Measurements from ENCODE around the gene METTL24.

DNA sequence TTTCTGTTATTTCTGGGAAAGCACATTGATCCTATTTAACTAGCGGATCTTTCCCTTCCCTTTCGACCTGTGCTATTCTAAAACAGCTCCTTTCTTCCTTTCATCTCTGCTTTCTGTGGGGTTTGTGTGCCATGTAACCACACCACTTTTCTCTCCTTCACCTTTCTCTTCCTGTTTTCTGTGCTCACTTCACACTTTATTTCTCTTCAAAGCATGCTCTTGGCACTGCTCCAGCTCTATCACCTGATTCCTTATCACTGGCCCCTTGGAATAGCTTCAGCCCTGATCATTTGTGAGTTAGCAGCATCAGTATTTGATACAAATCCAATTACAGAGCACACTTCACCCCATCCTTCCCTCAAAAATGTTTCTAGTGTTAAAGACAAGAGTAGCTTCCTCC is 8.1 kb upstream of the METTL24 start:
- no peak for TF ChIP-seq CTCF (IDR thresholded peaks at IDR 0.05; ENCODE audit: low read length)
- TF ChIP-seq EZH2 (IDR thresholded peaks at IDR 0.05; ENCODE audit: borderline replicate concordance, low read length) = no peak
